ENCODE results near the gene MICU1.
"Not testable (repeated sequence)": the region's sequence is repeated elsewhere in the genome, so short reads cannot be mapped to it uniquely, and the experiment has no call there.

MICU1 gene

GRCh38 chr10:72375585-72375984 is 250.3 kb downstream of the MICU1 start:
- peak; percentile 63 for DNase-seq

GRCh38 chr10:72375173-72375572 is 250.7 kb downstream of the MICU1 start:
- DNase-seq: no peak

- no peak for DNase-seq
These were observed 255.6 kb downstream of the MICU1 start for GRCh38 chr10:72370201-72370722.

GRCh38 chr10:72367301-72367960 is 258.4 kb downstream of the MICU1 start:
- DNase-seq: no peak

GRCh38 chr10:72365106-72365895 is 260.6 kb downstream of the MICU1 start:
- DNase-seq: no peak

GRCh38 chr10:72364239-72364777 is 261.6 kb downstream of the MICU1 start:
- DNase-seq: peak; percentile 96

GRCh38 chr10:72356987-72357386 is 268.9 kb downstream of the MICU1 start:
- peak; percentile 32 for DNase-seq

- DNase-seq: no peak
These were observed 269.8 kb downstream of the MICU1 start for GRCh38 chr10:72356115-72356514.

GRCh38 chr10:72355214-72355555 is 270.7 kb downstream of the MICU1 start:
- DNase-seq: no peak

- DNase-seq: peak; percentile 98
These were observed 271.3 kb downstream of the MICU1 start, which contains the start of gene DNAJB12 for GRCh38 chr10:72354356-72355213. TSS of gene DNAJB12 (minus strand) at chr10:72354919. CDS start at chr10:72354897, 22 bp downstream.

GRCh38 chr10:72353965-72354355 is 271.9 kb downstream of the MICU1 start:
- peak; percentile 78 for DNase-seq

GRCh38 chr10:72353028-72353964 is 272.6 kb downstream of the MICU1 start:
- peak; percentile 76 for DNase-seq

GRCh38 chr10:72351479-72351878 is 274.4 kb downstream of the MICU1 start:
- no peak for DNase-seq

GRCh38 chr10:72349438-72349837 is 276.4 kb downstream of the MICU1 start:
- no peak for DNase-seq

GRCh38 chr10:72348282-72348681 is 277.6 kb downstream of the MICU1 start:
- DNase-seq: no peak

- DNase-seq: not testable (repeated sequence)
These were observed 279.8 kb downstream of the MICU1 start for GRCh38 chr10:72346117-72346516.

- DNase-seq: no peak
These were observed 280.9 kb downstream of the MICU1 start for GRCh38 chr10:72344932-72345331.

- DNase-seq: no peak
These were observed 283.0 kb downstream of the MICU1 start for GRCh38 chr10:72342911-72343310.

- peak; percentile 89 for DNase-seq
These were observed 285.2 kb downstream of the MICU1 start for GRCh38 chr10:72340510-72341261.

- DNase-seq: no peak
These were observed 287.7 kb downstream of the MICU1 start for GRCh38 chr10:72338180-72338579.

GRCh38 chr10:72337722-72338121 is 288.2 kb downstream of the MICU1 start:
- no peak for DNase-seq

Measured in OCI-M1 (cell line).